Measurements from ENCODE around the gene GNA12.

GNA12 gene

DNA sequence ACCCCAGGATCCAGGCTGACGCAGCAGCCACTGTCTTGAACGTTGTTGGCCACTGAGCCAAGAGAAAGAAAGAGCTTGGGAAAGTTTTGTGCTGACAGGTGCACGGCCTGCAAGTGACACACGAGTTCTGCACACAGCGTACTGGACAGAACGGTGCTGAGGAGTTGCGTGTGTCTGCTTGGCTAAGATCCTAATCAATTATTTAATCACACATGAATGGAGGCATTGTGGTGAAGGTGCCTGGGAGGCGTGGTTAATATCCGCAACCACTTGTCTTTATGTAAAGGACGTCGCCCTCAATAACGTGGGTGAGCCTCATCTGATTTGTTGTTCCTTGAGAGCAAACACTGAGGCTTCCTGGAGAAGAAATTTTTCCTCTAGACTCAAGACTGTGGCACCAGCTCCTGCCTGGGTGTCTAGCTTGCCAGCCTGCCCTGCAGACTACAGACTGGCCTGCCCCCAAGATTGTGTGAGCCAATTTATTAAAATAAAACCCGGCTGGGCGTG is 16.6 kb upstream of the GNA12 start:
- TF ChIP-seq, protein P1, sequence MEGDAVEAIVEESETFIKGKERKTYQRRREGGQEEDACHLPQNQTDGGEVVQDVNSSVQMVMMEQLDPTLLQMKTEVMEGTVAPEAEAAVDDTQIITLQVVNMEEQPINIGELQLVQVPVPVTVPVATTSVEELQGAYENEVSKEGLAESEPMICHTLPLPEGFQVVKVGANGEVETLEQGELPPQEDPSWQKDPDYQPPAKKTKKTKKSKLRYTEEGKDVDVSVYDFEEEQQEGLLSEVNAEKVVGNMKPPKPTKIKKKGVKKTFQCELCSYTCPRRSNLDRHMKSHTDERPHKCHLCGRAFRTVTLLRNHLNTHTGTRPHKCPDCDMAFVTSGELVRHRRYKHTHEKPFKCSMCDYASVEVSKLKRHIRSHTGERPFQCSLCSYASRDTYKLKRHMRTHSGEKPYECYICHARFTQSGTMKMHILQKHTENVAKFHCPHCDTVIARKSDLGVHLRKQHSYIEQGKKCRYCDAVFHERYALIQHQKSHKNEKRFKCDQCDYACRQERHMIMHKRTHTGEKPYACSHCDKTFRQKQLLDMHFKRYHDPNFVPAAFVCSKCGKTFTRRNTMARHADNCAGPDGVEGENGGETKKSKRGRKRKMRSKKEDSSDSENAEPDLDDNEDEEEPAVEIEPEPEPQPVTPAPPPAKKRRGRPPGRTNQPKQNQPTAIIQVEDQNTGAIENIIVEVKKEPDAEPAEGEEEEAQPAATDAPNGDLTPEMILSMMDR (IDR thresholded peaks at IDR 0.05; ENCODE audit: low read depth, low read length, poor library complexity, severe bottlenecking) = no peak
- no peak for TF ChIP-seq EZH2phosphoT487 (IDR thresholded peaks at IDR 0.05; ENCODE audit: borderline replicate concordance, low read length)
- Histone ChIP-seq H3K36me3 (ENCODE audit: control insufficient read depth, low read length) (no peaks in the 10 kb centered on the region), H3K4me1 (ENCODE audit: control insufficient read depth, low read length) (peaks cover 20% of the 10 kb centered on the region), H3K27ac (ENCODE audit: low read depth, low read length) (no peak overlapping the region), H3K27me3 (ENCODE audit: control insufficient read depth, low read length) (no peaks in the 10 kb centered on the region), H3K79me2 (ENCODE audit: control insufficient read depth, low read length) (no peaks in the 10 kb centered on the region), H3K9me3 (ENCODE audit: control insufficient read depth, insufficient read depth, low read length) (no peaks in the 10 kb centered on the region), H3K4me2 (ENCODE audit: low read length) (no peak overlapping the region), H3K4me3 (ENCODE audit: low read length) (no peak overlapping the region), H3F3A (ENCODE audit: control insufficient read depth, insufficient read depth) (no peaks in the 10 kb centered on the region), H3K9me2 (replicated peaks; ENCODE audit: control insufficient read depth, low read length) (no peaks in the 10 kb centered on the region), H4K20me1 (ENCODE audit: control insufficient read depth, insufficient read depth, low read depth, low read length) (no peaks in the 10 kb centered on the region)

DNA sequence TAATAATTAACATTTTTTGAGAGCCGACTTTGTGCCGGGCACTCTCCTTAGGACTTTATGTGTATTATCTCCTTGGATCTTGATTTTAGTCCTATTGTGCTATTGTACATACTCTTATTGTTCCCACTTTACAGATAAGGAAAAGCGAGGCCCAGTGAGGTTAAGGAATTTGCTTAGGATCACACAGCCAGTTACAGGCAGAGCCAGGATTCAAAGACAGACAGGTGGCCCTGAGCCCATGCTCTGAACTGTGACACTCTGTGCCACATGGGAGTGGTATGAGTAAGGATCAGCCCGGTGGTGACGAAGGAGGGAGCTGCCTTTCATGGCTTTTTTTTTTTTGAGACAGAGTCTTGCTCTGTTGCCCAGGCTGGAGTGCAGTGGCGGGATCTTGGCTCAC is 15.8 kb upstream of the GNA12 start:
- Histone ChIP-seq H3K4me1 (ENCODE audit: control insufficient read depth, low read length) (peaks cover 20% of the 10 kb centered on the region), H3K9me2 (replicated peaks; ENCODE audit: control insufficient read depth, low read length) (no peaks in the 10 kb centered on the region), H3K36me3 (ENCODE audit: control insufficient read depth, low read length) (no peaks in the 10 kb centered on the region), H3K27ac (ENCODE audit: low read depth, low read length) (no peak overlapping the region), H3K4me3 (ENCODE audit: low read length) (no peak overlapping the region), H3K4me2 (ENCODE audit: low read length) (no peak overlapping the region), H3K27me3 (ENCODE audit: control insufficient read depth, low read length) (no peaks in the 10 kb centered on the region), H3K9me3 (ENCODE audit: control insufficient read depth, insufficient read depth, low read length) (no peaks in the 10 kb centered on the region), H3F3A (ENCODE audit: control insufficient read depth, insufficient read depth) (no peaks in the 10 kb centered on the region), H4K20me1 (ENCODE audit: control insufficient read depth, insufficient read depth, low read depth, low read length) (no peaks in the 10 kb centered on the region), H3K79me2 (ENCODE audit: control insufficient read depth, low read length) (no peaks in the 10 kb centered on the region)
- TF ChIP-seq, protein P1 (IDR thresholded peaks at IDR 0.05; ENCODE audit: low read depth, low read length, poor library complexity, severe bottlenecking) = no peak
- TF ChIP-seq EZH2phosphoT487 (IDR thresholded peaks at IDR 0.05; ENCODE audit: borderline replicate concordance, low read length) = no peak

DNA sequence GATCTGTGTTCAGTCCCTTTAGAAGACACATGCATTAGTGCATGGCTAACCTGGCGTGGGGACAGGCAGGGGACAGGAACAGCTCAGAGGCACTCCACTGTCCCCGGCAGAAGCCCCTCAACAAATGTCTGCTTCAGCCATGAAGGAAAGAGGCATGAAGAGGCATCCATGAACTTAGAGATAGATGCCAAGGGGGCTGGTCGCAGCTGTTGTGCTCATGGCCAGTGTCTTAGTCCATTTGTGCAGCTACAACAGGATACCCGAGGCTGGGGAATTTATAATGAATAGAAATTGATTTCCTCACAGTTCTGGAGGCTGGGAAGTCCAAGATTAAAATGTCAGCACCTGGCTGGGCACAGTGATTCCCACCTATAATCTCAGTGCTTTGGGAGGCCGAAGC is 14.5 kb upstream of the GNA12 start:
- no peaks in the 10 kb centered on the region for H3K36me3 ChIP-seq (ENCODE audit: control insufficient read depth, low read length)
- H3K27me3 ChIP-seq (ENCODE audit: control insufficient read depth, low read length) = no peaks in the 10 kb centered on the region
- no peaks in the 10 kb centered on the region for H3K9me2 ChIP-seq (replicated peaks; ENCODE audit: control insufficient read depth, low read length)
- no peak for TF ChIP-seq EZH2phosphoT487 (IDR thresholded peaks at IDR 0.05; ENCODE audit: borderline replicate concordance, low read length)
- TF ChIP-seq, protein P1 (IDR thresholded peaks at IDR 0.05; ENCODE audit: low read depth, low read length, poor library complexity, severe bottlenecking) = no peak
- H3K4me3 ChIP-seq (ENCODE audit: low read length) = no peak overlapping the region
- no peaks in the 10 kb centered on the region for H3K79me2 ChIP-seq (ENCODE audit: control insufficient read depth, low read length)
- no peaks in the 10 kb centered on the region for H4K20me1 ChIP-seq (ENCODE audit: control insufficient read depth, insufficient read depth, low read depth, low read length)
- no peak overlapping the region for H3K4me2 ChIP-seq (ENCODE audit: low read length)
- no peaks in the 10 kb centered on the region for H3F3A ChIP-seq (ENCODE audit: control insufficient read depth, insufficient read depth)
- H3K9me3 ChIP-seq (ENCODE audit: control insufficient read depth, insufficient read depth, low read length) = no peaks in the 10 kb centered on the region
- H3K27ac ChIP-seq (ENCODE audit: low read depth, low read length) = no peak overlapping the region
- H3K4me1 ChIP-seq (ENCODE audit: control insufficient read depth, low read length) = peaks cover 7% of the 10 kb centered on the region
